Dedifferentiated amniotic fluid mesenchymal stem cell (primary cell): ENCODE data around the gene MANF.

Source experiments
- DNase-seq: peaks from one replicate; pipeline ENCODE4 v3.0.0-alpha.2; 2016; ENCODE audit errors: extremely low spot score

Gene MANF

DNA sequence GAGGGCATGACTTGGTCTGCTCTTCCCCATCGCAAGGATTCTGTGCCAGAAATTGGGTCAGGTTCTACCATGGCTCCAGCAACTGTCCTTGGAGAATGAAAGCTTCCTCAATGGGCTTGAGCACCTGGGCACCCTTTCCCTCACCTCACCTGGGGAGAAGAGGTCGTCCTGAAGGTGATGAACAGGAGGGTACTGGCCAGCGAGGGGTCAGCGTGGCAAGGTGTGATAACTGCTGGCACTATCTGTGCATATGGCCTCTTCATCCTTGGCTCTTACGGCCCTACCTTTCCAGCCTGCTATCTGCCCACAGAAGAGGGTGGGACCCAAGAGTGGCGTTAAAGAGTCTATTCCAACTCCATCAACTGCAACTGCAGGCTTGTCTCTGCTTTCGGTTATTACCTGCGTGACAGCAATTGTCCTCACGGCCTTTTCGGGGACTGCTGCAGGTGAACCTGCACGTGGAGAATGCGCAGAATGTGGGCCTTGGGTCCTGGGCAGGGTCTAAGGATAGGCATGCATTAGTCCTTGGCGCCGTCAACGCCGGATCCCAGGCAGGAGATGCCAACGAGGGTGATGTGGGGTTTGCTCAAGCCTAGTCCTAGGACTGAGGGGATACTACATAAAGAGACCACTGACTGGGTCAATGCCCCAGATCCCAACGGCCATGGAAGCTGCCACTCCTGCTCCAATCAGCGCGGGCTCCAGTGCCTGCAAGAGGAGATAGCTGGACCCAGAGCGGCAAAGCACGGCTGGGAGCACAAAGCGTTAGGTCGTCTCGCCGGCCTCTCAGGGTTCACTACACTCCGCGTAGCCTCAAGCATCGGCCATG is 5.4 kb downstream of the MANF start:
- DNase-seq: no peak

DNA sequence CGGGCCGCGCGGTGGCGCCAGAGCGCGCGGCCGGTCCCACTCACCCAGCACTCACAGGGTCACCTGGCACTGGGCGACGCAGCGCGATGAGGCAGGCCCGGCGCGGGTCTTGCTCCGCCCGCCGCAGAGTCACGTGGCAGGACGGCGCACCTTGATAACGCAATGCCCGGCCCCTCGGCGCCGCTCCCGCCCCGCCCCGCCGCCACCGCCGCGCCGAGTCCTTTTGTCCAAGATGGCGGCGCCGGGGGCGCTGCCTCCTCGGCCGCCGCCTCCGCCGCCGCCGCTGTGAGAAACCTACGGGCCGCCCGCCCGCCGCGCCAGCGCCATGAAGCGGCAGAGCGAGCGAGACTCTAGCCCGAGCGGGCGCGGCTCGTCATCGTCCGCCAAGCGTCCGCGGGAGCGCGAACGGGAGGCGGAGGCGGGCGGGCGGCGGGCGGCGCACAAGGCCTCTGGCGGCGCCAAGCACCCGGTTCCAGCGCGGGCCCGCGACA is 6.0 kb downstream of the MANF start, which contains the start of gene RBM15B:
TSS of gene RBM15B (plus strand) at position 211 of the 491 bp plus-strand sequence. CDS start at position 326, 115 bp downstream.
- peak; percentile 93 for DNase-seq

DNA sequence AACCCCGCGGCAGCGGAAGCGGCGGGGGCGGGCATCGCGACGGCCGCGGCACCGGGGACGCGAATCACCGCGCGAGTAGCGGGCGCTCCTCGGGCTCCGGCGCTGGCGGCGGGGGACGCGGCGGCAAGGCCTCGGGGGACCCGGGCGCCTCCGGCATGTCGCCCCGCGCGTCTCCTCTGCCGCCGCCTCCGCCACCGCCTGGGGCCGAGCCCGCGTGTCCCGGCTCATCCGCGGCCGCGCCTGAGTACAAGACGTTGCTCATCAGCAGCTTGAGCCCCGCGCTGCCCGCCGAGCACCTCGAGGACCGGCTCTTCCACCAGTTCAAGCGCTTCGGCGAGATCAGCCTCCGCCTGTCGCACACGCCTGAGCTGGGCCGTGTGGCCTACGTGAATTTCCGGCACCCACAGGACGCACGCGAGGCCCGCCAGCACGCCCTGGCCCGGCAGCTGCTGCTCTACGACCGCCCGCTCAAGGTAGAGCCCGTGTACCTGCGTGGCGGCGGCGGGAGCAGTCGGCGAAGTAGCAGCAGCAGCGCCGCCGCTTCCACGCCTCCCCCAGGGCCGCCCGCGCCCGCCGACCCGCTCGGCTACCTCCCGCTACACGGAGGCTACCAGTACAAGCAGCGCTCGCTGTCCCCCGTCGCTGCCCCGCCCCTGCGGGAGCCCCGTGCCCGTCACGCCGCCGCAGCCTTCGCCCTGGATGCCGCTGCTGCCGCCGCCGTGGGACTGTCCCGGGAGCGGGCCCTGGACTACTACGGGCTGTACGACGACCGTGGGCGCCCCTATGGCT is 6.7 kb downstream of the MANF start:
- DNase-seq: no peak

DNA sequence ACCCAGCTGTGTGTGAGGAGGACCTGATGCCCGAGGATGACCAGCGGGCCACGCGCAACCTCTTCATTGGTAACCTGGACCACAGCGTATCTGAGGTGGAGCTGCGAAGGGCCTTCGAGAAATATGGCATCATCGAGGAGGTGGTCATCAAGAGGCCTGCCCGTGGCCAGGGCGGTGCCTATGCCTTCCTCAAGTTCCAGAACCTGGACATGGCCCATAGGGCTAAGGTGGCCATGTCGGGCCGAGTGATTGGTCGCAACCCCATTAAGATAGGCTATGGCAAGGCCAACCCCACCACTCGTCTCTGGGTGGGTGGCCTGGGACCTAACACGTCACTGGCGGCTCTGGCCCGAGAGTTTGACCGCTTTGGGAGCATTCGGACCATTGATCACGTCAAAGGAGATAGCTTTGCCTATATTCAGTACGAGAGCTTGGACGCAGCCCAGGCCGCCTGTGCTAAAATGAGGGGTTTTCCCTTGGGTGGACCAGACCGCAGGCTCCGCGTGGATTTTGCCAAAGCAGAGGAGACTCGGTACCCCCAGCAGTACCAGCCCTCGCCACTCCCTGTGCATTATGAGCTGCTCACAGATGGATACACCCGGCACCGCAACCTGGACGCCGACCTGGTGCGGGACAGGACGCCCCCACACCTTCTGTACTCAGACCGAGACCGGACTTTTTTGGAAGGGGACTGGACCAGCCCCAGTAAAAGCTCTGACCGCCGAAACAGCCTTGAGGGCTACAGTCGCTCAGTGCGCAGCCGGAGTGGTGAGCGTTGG is 7.5 kb downstream of the MANF start:
- DNase-seq: no peak

DNA sequence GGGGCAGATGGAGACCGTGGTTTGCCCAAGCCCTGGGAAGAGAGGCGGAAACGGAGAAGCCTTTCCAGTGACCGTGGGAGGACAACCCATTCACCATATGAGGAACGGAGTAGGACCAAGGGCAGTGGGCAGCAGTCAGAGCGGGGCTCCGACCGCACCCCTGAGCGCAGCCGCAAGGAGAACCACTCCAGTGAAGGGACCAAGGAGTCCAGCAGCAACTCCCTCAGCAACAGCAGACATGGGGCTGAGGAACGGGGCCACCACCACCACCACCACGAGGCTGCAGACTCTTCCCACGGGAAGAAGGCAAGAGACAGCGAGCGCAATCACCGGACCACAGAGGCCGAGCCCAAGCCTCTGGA is 8.0 kb downstream of the MANF start:
- DNase-seq: no peak

DNA sequence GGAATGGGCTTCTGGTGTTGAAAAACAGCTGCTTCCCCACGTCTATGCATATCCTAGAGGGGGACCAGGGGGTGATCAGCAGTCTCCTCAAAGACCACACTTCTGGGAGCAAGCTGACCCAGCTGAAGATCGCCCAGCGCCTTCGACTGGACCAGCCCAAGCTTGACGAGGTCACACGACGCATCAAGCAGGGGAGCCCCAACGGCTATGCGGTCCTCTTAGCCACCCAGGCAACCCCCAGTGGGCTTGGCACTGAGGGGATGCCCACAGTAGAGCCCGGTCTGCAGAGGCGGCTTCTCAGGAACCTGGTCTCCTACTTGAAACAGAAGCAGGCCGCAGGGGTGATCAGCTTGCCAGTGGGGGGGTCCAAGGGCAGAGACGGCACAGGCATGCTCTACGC is 8.5 kb downstream of the MANF start:
- no peak for DNase-seq

DNA sequence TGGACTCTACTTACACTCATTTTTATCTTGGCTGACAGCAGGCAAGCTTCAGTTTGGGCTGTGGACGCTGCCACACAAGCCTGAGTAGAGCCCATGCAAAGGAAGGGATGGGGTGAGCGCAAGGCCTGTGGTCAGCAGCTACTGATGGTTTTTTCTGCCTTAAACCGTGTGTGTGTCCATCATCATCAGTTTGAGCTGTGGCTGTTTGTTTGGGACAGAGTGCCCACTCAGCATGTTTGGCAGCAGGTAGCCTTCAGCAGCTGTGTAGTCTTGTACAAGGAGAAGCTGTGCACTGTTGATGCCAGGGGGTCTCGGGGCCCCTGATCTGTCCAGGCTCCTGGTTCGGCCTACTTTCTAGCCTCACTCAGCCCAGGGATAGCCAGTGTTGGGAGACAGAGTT is 9.4 kb downstream of the MANF start:
- DNase-seq: no peak

DNA sequence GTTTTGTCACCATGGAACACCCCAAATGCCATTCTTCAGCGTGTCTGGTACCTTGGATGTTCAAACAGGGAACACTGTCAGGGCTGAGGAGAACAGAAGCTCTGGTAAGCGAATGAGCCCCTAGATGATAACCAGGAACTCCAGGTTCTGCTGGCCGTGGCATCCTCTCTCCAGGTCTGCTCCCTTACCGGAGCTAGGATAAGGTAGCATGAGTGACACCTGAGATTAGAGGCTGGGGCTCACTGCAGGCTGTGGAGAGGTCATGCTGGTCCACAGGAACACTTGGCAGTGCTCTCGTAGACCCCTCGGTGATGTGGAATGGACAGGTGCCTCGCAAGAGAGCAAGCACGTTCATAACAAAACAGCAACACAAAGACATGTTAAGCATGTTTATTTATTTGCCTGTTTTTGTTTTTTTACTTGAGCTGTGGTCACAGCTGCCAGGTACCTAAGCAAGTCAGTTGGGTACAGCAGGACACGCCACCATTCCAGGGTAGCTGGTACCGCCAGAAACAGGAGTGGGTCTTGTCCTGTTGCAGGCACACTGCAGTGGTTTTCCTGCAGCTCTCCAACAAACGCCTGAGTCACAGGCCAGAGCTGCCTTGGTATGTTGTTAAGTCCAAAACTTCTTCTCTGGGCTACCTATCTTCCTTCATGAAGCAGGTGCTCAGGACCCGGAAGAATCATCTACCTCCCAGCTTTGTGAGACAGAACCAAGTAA is 10.6 kb downstream of the MANF start:
- DNase-seq: no peak

DNA sequence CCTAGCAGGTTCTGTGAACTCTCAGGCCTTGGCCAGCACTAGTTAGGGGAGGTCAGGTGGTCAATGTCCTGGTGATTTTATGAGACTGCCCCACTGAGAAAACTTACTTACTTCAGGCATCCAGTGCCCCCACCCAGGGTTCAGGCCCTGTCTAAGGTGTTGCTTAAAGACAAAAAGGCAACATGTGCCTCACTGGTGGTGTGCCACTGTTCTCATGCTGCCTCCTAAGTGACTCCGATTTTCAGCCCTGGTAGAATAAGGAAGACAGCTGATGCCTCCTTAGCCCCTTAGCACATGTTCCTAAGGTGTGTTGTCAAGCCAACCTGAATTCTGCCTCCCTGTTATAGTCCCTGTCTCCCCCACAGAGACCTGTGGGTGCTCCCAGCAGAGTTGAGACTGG is 11.3 kb downstream of the MANF start:
- no peak for DNase-seq

DNA sequence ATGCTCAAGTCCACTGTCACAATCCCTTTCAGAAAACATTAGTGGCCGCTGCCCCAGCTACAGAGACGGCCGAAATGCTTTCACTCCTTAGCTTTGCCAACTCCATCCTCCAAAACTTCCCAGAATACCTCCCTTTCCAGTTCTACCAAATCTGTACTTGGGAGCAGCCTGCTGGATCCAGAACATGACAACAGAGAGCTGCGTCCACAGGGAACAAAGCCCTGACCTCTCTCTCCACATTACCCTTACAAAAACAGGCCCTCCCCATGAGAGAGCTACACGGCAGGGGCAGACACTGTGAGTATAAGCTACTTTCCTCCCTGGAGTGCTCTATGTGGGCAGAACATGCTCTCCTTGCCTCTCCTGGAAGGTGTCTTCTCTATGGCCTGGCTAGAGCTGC is 12.3 kb downstream of the MANF start:
- no peak for DNase-seq

DNA sequence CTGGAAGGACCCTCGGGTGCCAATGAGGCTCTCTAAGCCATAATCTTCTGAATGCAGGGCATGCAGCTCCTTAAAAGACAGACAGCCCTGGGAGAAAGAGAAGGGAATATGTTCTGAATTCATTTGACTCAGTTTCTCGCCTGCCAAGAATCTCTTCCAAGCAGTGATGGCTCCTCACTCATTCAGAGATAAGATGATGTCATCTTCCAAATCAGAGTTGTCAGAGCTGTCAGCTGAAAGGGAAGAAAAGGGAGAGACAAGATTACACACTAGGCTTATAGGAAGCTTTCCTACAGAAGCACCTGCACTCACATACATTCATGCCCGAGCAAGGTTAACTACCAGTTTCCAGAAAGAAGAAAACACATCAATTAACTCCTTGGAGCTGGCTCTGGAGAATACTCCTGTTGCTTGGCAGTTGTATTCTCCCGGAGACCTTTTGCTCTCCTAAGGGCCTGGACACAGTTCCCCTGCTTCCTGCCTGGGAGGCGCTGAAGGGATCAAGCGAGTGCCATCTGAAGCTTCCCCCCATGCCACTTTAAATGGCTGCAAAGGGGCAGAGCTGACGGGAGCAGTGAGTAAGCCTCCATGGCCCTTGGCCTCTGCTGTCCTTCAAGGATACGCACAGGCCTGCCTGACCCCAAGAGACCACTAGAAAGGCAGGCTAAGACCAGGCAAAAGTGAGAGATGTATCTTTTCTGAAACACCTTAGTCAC is 13.7 kb downstream of the MANF start:
- no peak for DNase-seq

DNA sequence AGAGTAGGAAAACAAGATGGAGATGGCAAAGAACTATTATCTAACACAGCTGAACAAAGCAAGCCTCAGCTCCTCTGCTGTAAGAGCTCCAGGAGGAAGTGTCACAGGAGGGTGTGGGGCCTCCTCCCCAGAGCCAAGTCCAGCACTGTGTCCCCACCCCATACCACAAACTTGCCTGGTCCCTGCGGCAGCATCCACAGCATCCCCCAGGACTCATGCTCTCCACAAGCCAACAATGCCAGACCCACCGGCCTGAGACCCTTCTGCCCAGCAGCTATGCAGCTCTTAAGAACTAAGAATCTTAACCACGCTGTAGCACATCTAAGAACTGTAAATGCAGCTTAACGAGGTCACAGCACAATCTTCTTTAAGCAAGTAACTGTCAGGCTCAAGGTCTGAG is 15.1 kb downstream of the MANF start:
- DNase-seq: no peak

DNA sequence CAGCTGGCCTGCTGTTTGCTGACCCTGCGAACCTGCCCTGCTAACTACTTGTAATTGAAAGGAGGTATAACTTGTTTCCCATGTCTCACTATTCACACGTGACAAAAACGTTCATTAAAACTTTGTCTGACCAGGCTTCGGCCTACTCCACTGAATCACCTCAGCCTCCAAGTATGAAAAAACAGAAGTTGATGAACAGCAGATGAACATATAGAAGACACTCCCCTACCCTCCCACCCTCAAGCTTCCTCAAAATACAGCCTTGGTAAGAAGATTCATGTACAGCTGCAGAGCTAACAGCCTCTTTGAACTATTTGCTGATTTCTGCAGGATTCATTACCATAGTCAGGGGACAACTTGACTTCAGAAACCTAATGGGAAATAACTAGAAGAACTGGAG is 16.6 kb downstream of the MANF start:
- DNase-seq: no peak

DNA sequence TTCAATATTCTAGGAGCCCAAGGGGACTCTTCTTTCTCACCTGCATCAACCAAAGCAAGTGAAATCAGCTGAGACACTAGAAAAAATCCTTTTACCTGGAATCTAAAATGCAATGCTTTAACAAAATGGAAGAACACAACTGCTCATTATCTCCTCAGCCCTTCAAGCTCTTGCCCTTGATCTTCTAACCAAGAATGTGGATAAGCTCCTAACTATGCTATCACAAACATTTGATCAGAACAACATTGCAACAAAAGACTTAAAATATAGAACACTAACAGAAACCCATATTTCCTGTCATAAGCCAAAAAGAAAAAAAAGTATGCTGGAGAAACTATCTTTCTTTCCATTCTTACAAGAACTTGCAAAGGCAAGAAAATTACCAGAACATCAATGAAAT is 18.6 kb downstream of the MANF start:
- no peak for DNase-seq

DNA sequence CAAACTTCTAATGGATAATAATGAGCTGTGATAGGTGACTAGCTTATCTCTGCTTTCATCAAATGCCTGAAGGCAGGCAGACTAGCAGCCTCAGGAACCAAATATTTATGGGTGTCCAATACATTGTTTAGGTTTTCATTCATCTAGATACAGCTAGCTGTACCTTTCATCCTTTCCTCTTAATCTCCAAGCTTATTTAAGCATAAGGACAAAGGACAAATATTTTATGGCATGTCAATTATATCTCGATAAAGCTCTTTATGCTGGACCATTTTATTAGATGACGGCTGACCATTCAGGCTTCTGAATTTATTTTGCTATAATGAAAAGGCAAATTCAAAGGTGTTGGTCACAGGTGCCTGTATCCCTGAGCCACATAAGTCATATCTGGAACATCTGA is 22.9 kb downstream of the MANF start:
- no peak for DNase-seq

DNA sequence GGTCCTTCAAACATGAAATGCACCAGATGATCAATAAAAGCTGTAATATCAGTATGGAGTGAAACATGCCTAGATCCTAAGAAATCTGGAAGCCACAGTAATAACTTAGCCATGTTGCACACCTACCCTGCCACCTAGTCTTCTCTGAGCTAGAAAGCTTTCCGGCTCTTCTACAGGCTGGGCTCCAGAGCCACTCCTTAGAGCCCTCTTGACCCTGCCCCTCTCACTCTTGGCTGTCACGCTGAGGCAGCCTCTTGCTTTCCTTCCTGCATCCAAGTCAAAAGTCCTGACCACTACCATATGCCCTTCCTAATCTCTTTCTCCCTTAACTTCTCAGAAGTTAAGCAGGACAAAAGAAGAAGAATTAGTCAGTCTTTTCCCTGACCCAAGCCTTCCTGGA is 23.7 kb downstream of the MANF start:
- DNase-seq: no peak

DNA sequence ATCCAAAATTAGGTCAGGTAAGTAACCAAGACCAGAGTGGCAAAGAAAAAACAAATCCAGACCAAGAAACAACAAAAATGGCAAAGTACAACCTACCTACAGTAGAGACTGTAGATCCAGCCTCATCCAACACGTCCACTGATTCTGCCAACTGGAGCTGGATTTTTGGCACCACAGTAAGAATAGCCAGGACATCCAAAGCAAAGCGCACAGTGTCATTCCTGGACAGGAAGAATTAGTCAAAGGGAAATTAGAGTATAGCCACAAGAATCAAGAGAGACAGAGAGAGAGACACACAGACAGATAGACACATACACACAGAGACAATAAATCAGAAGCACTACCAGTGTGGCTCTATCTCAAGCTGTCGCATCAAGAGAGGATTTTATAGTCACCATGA is 37.1 kb downstream of the MANF start:
- no peak for DNase-seq

DNA sequence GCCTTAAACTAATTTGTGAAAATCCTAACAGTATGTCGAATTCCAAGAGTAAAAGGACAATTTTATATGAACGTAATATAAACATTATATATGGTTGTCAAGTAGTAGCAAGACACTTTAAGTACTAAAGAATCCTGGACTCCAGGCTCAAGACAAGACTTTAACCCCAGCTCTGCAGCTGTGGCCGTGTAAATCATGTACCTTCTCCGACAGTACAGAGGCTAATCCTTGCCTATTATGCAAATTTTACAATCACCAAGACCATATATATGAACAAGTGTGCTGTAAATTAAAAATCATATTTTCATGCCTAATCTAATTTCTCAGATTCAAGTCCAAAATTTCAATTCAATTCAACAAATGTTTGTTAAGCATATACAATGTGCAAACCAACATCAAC is 41.8 kb downstream of the MANF start:
- no peak for DNase-seq

DNA sequence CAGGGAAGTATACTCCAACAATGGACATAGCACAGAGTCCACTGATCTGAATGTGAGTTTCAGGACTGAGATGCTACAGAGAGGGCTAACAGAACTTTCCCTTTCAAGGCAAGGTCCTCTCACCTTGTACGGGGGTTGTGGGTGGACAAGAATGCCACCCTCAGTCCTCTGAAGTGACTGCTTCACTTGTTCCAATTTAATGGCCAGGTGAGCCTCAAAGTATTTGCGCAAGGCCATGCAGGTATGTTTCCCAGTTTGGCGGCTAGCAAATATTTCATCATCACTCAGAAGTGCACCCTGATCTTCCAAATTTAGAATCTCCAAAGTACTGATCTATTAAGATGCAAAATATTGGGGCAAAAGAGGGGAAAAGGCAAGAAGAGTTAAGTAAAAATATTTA is 44.0 kb downstream of the MANF start:
- no peak for DNase-seq

DNA sequence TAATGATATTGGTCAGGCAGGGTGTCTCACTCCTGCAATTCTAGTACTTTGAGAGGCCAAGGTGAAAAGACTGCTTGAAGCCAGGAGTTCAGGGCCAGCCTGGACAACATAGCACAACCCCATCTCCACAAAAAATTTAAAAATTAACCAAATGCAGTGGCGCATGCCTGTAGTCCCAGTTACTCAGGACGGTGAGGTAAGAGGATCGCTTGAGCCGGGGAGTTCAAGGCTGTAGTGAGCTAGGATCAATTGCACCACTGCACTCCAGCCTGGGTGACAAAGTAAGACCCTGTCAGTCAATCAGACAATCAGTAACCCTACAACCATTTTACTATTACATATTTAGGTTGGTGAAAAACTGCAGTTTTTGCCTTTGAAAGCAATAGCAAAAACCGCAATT is 49.0 kb downstream of the MANF start:
- no peak for DNase-seq

DNA sequence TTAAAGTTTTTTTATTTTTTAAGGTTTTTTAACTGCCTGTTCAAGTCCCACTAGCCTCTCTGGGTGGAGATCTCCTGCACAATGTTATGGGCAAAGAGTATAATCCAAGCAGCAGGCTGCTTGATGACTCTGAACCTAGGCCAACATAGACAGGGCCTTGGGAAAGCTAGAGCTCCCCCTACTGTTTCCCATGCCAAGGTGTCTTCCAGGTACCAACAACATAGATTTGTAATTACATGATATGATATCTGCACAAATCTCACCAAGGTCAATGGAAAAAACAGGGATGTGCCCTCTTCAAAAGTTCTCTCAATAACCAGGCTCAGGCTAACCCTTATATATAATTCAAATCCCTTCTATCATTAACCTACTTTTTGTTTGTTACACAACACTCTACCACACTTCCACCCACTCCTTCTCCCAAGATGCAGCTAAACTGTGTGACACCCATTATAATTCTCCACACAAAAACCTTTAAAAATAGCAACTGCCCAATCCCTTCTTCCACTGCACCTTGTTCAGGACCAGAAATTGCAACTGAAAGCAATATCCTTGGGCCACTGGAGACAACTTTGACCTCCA is 49.7 kb downstream of the MANF start:
- DNase-seq: no peak
